Loucy (cell line): ENCODE measurements around the gene OTUB2.
A peak's percentile ranks its signal among the peaks of the same experiment; 100 is the strongest.

Experiments
- H2AFZ ChIP-seq: fragments of 200-600 bp; sonication (generic); 2 replicates; pipeline ENCODE4 v1.6.0; 2016; ENCODE audit warnings: antibody characterized with exemption, mild to moderate bottlenecking, low read length, moderate library complexity
- H3F3A ChIP-seq: fragments of 200-600 bp; 2 replicates; pipeline ENCODE4 v1.6.0; 2016; ENCODE audit warnings: antibody characterized with exemption, low read depth, mild to moderate bottlenecking
- H3K27me3 ChIP-seq: fragments of 200-600 bp; sonication (generic); 2 replicates; pipeline ENCODE4 v1.6.1; 2014; ENCODE audit warnings: low read length, mild to moderate bottlenecking; ENCODE audit not compliant: insufficient read depth, poor library complexity, severe bottlenecking
- H3K36me3 ChIP-seq: fragments of 200-600 bp; sonication (generic); 2 replicates; pipeline ENCODE4 v1.6.1; 2016; ENCODE audit warnings: low read length; ENCODE audit not compliant: insufficient read depth
- H3K4me1 ChIP-seq: fragments of 200-600 bp; sonication (generic); 2 replicates; pipeline ENCODE4 v1.5.1; 2014; ENCODE audit warnings: low read length, mild to moderate bottlenecking; ENCODE audit not compliant: insufficient read depth, poor library complexity, severe bottlenecking
- H3K4me2 ChIP-seq: fragments of 200-600 bp; sonication (generic); 2 replicates; pipeline ENCODE4 v1.6.0; 2014; ENCODE audit warnings: antibody characterized with exemption, low read length, low read depth, mild to moderate bottlenecking; ENCODE audit not compliant: poor library complexity, severe bottlenecking
- H3K4me3 ChIP-seq: fragments of 200-600 bp; sonication (generic); 2 replicates; pipeline ENCODE4 v1.5.1; 2014; ENCODE audit warnings: low read length, mild to moderate bottlenecking, mixed read lengths; ENCODE audit not compliant: poor library complexity, severe bottlenecking
- H3K79me2 ChIP-seq: fragments of 200-600 bp; sonication (generic); 2 replicates; pipeline ENCODE4 v1.6.1; 2014; ENCODE audit warnings: low read length; ENCODE audit not compliant: insufficient read depth
- H3K9ac ChIP-seq: fragments of 200-600 bp; sonication (generic); 2 replicates; pipeline ENCODE4 v1.6.0; 2014; ENCODE audit warnings: mild to moderate bottlenecking, low read depth, low read length, moderate library complexity; ENCODE audit not compliant: poor library complexity, severe bottlenecking
- H3K9me2 ChIP-seq: fragments of 200-600 bp; sonication (generic); replicated peaks from 2 replicates; pipeline ENCODE4 v1.6.1; 2016; ENCODE audit warnings: low read depth, low read length, mixed read lengths
- H3K9me3 ChIP-seq: fragments of 200-600 bp; sonication (generic); 2 replicates; pipeline ENCODE4 v1.6.1; 2014; ENCODE audit warnings: mild to moderate bottlenecking, antibody characterized with exemption, low read length, low read depth; ENCODE audit not compliant: insufficient read depth
- H4K20me1 ChIP-seq: fragments of 200-600 bp; sonication (generic); 2 replicates; pipeline ENCODE4 v1.6.0; 2014; ENCODE audit warnings: antibody characterized with exemption, low read length, mild to moderate bottlenecking; ENCODE audit not compliant: insufficient read depth, poor library complexity, severe bottlenecking
- CTCF ChIP-seq: fragments of 200-600 bp; sonication (generic); conservative IDR thresholded peaks from 2 replicates; pipeline ENCODE4 v1.5.1; 2014; ENCODE audit warnings: mild to moderate bottlenecking, antibody characterized with exemption, low read length
- EZH2phosphoT487 ChIP-seq: fragments of 200-600 bp; IDR thresholded peaks from 2 replicates; pipeline ENCODE4 v1.6.1; 2018; ENCODE audit warnings: antibody characterized with exemption, mild to moderate bottlenecking, moderate library complexity, borderline replicate concordance

The OTUB2 gene

GRCh38 chr14:94019329-94019728 lies 6.8 kb upstream of the OTUB2 start:
- H3K4me2 ChIP-seq = no peak overlapping the region
- no peaks in the 10 kb centered on the region for H3K27me3 ChIP-seq
- H3K9me2 ChIP-seq = no peaks in the 10 kb centered on the region
- H4K20me1 ChIP-seq = no peaks in the 10 kb centered on the region
- H3F3A ChIP-seq = no peaks in the 10 kb centered on the region
- H3K79me2 ChIP-seq = no peaks in the 10 kb centered on the region
- H3K36me3 ChIP-seq = no peaks in the 10 kb centered on the region
- no peak overlapping the region for H3K9ac ChIP-seq
- no peaks in the 10 kb centered on the region for H3K4me1 ChIP-seq
- H3K9me3 ChIP-seq = no peaks in the 10 kb centered on the region
- H2AFZ ChIP-seq = no peak overlapping the region
- H3K4me3 ChIP-seq = no peak overlapping the region
- TF ChIP-seq EZH2phosphoT487 = no peak
- no peak for TF ChIP-seq CTCF

GRCh38 chr14:94020267-94020666 lies 5.9 kb upstream of the OTUB2 start:
- Histone ChIP-seq H3K9me2 (no peaks in the 10 kb centered on the region), H3K79me2 (no peaks in the 10 kb centered on the region), H2AFZ (no peak overlapping the region), H3K27me3 (no peaks in the 10 kb centered on the region), H4K20me1 (no peaks in the 10 kb centered on the region), H3K4me1 (no peaks in the 10 kb centered on the region), H3K4me3 (no peak overlapping the region), H3K9me3 (no peaks in the 10 kb centered on the region), H3K9ac (no peak overlapping the region), H3K4me2 (no peak overlapping the region), H3F3A (no peaks in the 10 kb centered on the region), H3K36me3 (no peaks in the 10 kb centered on the region)
- no peak for TF ChIP-seq EZH2phosphoT487

- no peak overlapping the region for H2AFZ ChIP-seq
- H3K79me2 ChIP-seq = no peaks in the 10 kb centered on the region
- TF ChIP-seq EZH2phosphoT487 (no peak), CTCF (no peak)
- no peaks in the 10 kb centered on the region for H3K4me1 ChIP-seq
- H3K9me2 ChIP-seq = no peaks in the 10 kb centered on the region
- no peak overlapping the region for H3K9ac ChIP-seq
- H4K20me1 ChIP-seq = no peaks in the 10 kb centered on the region
- H3K27me3 ChIP-seq = no peaks in the 10 kb centered on the region
- no peaks in the 10 kb centered on the region for H3F3A ChIP-seq
- H3K4me2 ChIP-seq = no peak overlapping the region
- H3K4me3 ChIP-seq = no peak overlapping the region
- no peaks in the 10 kb centered on the region for H3K9me3 ChIP-seq
- no peaks in the 10 kb centered on the region for H3K36me3 ChIP-seq
These were observed 5.1 kb upstream of the OTUB2 start for GRCh38 chr14:94021001-94021400.

DNA sequence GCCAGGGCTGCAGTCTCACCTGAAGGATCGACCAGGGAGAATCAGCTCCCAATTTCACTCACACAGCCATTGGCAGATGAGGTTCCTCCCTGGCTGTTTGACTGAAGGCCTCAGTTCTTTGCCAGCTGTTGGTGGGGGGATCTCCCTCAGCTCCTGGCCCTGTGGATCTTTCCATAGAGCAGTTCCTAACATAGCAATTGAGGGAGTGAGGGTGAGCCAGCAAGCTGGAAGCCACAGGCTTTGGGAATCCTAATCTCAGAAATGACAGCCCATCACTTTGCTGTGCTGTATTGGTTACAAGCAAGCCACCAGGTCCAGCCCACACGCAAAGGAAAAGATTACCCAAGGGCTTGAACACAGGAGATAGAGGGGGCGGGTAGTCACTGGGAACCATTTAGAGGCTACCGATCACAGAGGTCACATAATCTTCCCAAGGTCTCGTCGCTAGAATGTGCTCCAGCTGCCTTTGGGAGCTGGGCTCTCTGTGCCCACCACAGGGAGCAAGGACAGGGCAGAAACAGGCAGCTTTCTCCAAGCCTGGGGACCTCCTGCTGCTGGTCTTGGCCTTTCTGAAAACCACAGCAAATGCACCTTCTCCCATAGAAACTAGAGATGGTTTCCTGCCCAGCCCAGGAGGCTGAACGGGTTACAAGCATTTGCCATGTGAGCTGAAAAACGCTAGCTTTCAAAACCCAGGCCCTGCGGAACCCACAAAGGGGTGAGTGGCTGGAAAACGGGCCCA lies 4.6 kb upstream of the OTUB2 start:
- Histone ChIP-seq H3K9me2 (no peaks in the 10 kb centered on the region), H3K27me3 (no peaks in the 10 kb centered on the region), H3K79me2 (no peaks in the 10 kb centered on the region), H3K9me3 (no peaks in the 10 kb centered on the region), H3K4me3 (no peak overlapping the region), H3F3A (no peaks in the 10 kb centered on the region), H3K9ac (no peak overlapping the region), H2AFZ (peak overlapping the region; percentile 55), H4K20me1 (no peaks in the 10 kb centered on the region), H3K4me1 (no peaks in the 10 kb centered on the region), H3K36me3 (no peaks in the 10 kb centered on the region), H3K4me2 (no peak overlapping the region)
- TF ChIP-seq EZH2phosphoT487 = no peak
- no peak for TF ChIP-seq CTCF
